Lung (tissue), 5 donors: Measurements from ENCODE around the gene DRICH1. TPM values are rescaled to one million over a fixed set of nuclear protein-coding genes. Genes with fewer than 3 reads are reported as not detected.

Experiments
- polyA plus RNA-seq, 2 donors: library from polyadenylated mRNA; stranded (reverse); fragments of 200-250 nt; gene quantifications; one replicate each; pipeline ENCODE4 v1.2.1, GENCODE V29; 2013
- small RNA-seq: library from RNA; depleted of rRNA; stranded (forward); fragments of <200 nt; gene quantifications from one replicate; pipeline ENCODE3, GENCODE V24; 2014; ENCODE audit warnings: low replicate concordance
- total RNA-seq, 2 donors: library from RNA; depleted of rRNA in 1 of 2; stranded (reverse); fragments of >200 nt in 1 of 2; gene quantifications; one replicate each; pipeline ENCODE4 v1.2.1, GENCODE V29; 2014 to 2021
- donor health status: Bipolar disorder and iron deficiency.
- donor health status: healthy.
- donor health status: DM: yes; HTN: yes; CAD: no.

The DRICH1 gene
- total and polyA plus RNA-seq, 4 donors = 0.15 to 0.86 (median 0.65) TPM

Small RNA genes within 50 kb of the gene (small RNA-seq; reads per million reads assigned to genes)
- not detected for gene AP000346.3

Other genes with a start within 250 kb of the DRICH1 start
- under 1 TPM in 1 of 2 donors, not detected in 1; 0.28 TPM for gene IGLL1, start 52.0 kb downstream of the DRICH1 start, total RNA-seq
- gene IGLL1, start 52.0 kb downstream of the DRICH1 start, polyA plus RNA-seq = under 1 TPM in 1 of 2 donors, not detected in 1; 0.16 TPM
- 1 to 10 TPM; 1.3 to 3.1 TPM for gene RGL4, start 58.7 kb upstream of the DRICH1 start, total RNA-seq
- gene RGL4, start 58.7 kb upstream of the DRICH1 start, polyA plus RNA-seq = 10 to 100 TPM in 1 of 2 donors, 1 to 10 TPM in 1; 2.1 to 37.0 TPM
- gene ZNF70, start 118.8 kb upstream of the DRICH1 start, total RNA-seq = 1 to 10 TPM; 5.8 to 6.9 TPM
- gene ZNF70, start 118.8 kb upstream of the DRICH1 start, polyA plus RNA-seq = 1 to 10 TPM in 1 of 2 donors, under 1 TPM in 1; 0.98 to 1.5 TPM
- not detected for gene VPREB3, start 122.1 kb upstream of the DRICH1 start, total RNA-seq
- gene VPREB3, start 122.1 kb upstream of the DRICH1 start, polyA plus RNA-seq = 1 to 10 TPM in 1 of 2 donors, under 1 TPM in 1; 0.39 to 1.4 TPM
- 10 to 100 TPM; 12.0 to 18.7 TPM for gene C22orf15, start 130.7 kb upstream of the DRICH1 start, total RNA-seq
- gene C22orf15, start 130.7 kb upstream of the DRICH1 start, polyA plus RNA-seq = 1 to 10 TPM; 3.0 to 8.7 TPM
- gene CHCHD10, start 135.7 kb upstream of the DRICH1 start, total RNA-seq = 100 to 1,000 TPM in 1 of 2 donors, 10 to 100 TPM in 1; 16.6 to 128 TPM
- 100 to 1,000 TPM in 1 of 2 donors, 10 to 100 TPM in 1; 37.2 to 174 TPM for gene CHCHD10, start 135.7 kb upstream of the DRICH1 start, polyA plus RNA-seq
- 1 to 10 TPM; 2.2 to 2.6 TPM for gene MMP11, start 140.5 kb upstream of the DRICH1 start, total RNA-seq
- gene MMP11, start 140.5 kb upstream of the DRICH1 start, polyA plus RNA-seq = under 1 TPM; 0.43 to 0.68 TPM
- 10 to 100 TPM; 39.2 to 69.6 TPM for gene SMARCB1, start 154.6 kb upstream of the DRICH1 start, total RNA-seq
- gene SMARCB1, start 154.6 kb upstream of the DRICH1 start, polyA plus RNA-seq = 10 to 100 TPM; 41.0 to 54.6 TPM
- 10 to 100 TPM in 1 of 2 donors, 1 to 10 TPM in 1; 6.1 to 15.1 TPM for gene DERL3, start 206.7 kb upstream of the DRICH1 start, total RNA-seq
- gene DERL3, start 206.7 kb upstream of the DRICH1 start, polyA plus RNA-seq = 1 to 10 TPM; 6.7 to 8.4 TPM
- gene SLC2A11, start 225.6 kb upstream of the DRICH1 start, total RNA-seq = 10 to 100 TPM; 11.1 to 14.1 TPM
- gene SLC2A11, start 225.6 kb upstream of the DRICH1 start, polyA plus RNA-seq = 1 to 10 TPM; 3.9 to 9.6 TPM